OCI-LY1 (cell line): Measurements from ENCODE around the gene WDR72.

Source experiments
- CTCF ChIP-seq: fragments of 200-600 bp; sonication (generic), shearing (Covaris generic); IDR thresholded peaks from 2 replicates; pipeline ENCODE4 v1.5.1; 2017; ENCODE audit warnings: mild to moderate bottlenecking, antibody characterized with exemption, low read length, moderate library complexity, mixed read lengths
- EZH2 ChIP-seq: fragments of 200-600 bp; sonication (generic), shearing (Covaris generic); IDR thresholded peaks from 2 replicates; pipeline ENCODE4 v1.8.0; 2017; ENCODE audit warnings: borderline replicate concordance, mixed run types, mild to moderate bottlenecking, antibody characterized with exemption, low read length, moderate library complexity, mixed read lengths

GRCh38 chr15:53758412-53758811 is 1.1 kb downstream of the WDR72 start:
- TF ChIP-seq CTCF = no peak
- no peak for TF ChIP-seq EZH2
